CD4-positive, alpha-beta T cell (primary cell): Measurements from ENCODE around the gene TGFBR2. TPM values are rescaled to one million over a fixed set of nuclear protein-coding genes. Genes with fewer than 3 reads are reported as not detected.

Source experiments
- ATAC-seq: fragments of 200-7000 bp; cut with Tn5 transposase; one replicate; pipeline ENCODE4 v1.10.0; 2022; ENCODE audit warnings: mild to moderate bottlenecking; ENCODE audit not compliant: poor library complexity
- CTCF ChIA-PET: fragments of 350-600 bp; sonication (Branson Sonifier 250); formaldehyde crosslinking; loops from one replicate; lab custom pipeline; 2021; ENCODE audit warnings: antibody characterized with exemption, inconsistent platforms; lab: Charles Lee
- POLR2A ChIA-PET: fragments of 350-600 bp; sonication (Branson Sonifier 250); formaldehyde crosslinking; loops from one replicate; lab custom pipeline; 2021; ENCODE audit warnings: antibody characterized with exemption, inconsistent platforms; lab: Charles Lee
- DNase-seq, 14 experiments: peaks; one replicate each; pipeline ENCODE4 v3.0.0-alpha.2; 2013 to 2020; ENCODE audit warnings: mixed read lengths in 2 of 14
- H3K27ac ChIP-seq, 2 donors: one replicate each; pipeline versions ENCODE4 v1.5.1 to v1.7.0; 2013; ENCODE audit warnings: low read length in 2 of 2, low read depth in 1 of 2, mild to moderate bottlenecking in 1 of 2
- H3K27me3 ChIP-seq, 2 experiments: 1 replicate in 1 of 2; 2 replicates in 1 of 2; pipeline versions ENCODE4 v1.6.1 to v1.7.0; 2013; ENCODE audit warnings: low read length in 2 of 2, control low read depth in 1 of 2, mild to moderate bottlenecking in 1 of 2, moderate library complexity in 1 of 2; ENCODE audit not compliant: insufficient read depth in 2 of 2, control insufficient read depth in 1 of 2
- H3K36me3 ChIP-seq: one replicate; pipeline ENCODE4 v1.6.1; 2013; ENCODE audit warnings: low read length, control low read depth; ENCODE audit not compliant: insufficient read depth
- H3K4me1 ChIP-seq: one replicate; pipeline ENCODE4 v1.6.1; 2013; ENCODE audit warnings: low read length, control low read depth; ENCODE audit not compliant: insufficient read depth
- H3K4me3 ChIP-seq: one replicate; pipeline ENCODE4 v1.5.1; 2013; ENCODE audit warnings: mild to moderate bottlenecking, low read length, moderate library complexity
- H3K9me3 ChIP-seq, 2 experiments: 1 replicate in 1 of 2; 2 replicates in 1 of 2; pipeline versions ENCODE4 v1.6.1 to v1.7.0; 2013; ENCODE audit warnings: low read length in 2 of 2, mild to moderate bottlenecking in 2 of 2, control low read depth in 1 of 2, moderate library complexity in 1 of 2; ENCODE audit not compliant: control insufficient read depth in 1 of 2, insufficient read depth in 1 of 2
- H3K27ac Mint-ChIP-seq: one replicate; pipeline ENCODE4 v1.8.0; 2020; ENCODE audit warnings: mixed read lengths
- H3K27me3 Mint-ChIP-seq: one replicate; pipeline ENCODE4 v1.8.0; 2021; ENCODE audit warnings: mixed read lengths
- H3K36me3 Mint-ChIP-seq: one replicate; pipeline ENCODE4 v1.8.0; 2021; ENCODE audit warnings: low read depth, mixed read lengths
- H3K4me1 Mint-ChIP-seq: one replicate; pipeline ENCODE4 v1.8.0; 2021; ENCODE audit warnings: low read depth, mixed read lengths
- H3K4me3 Mint-ChIP-seq: one replicate; pipeline ENCODE4 v1.8.0; 2020; ENCODE audit warnings: mild to moderate bottlenecking, mixed read lengths
- H3K9me3 Mint-ChIP-seq: one replicate; pipeline ENCODE4 v1.8.0; 2020; ENCODE audit warnings: mixed read lengths
- CTCF ChIP-seq: fragments of 200-600 bp; IDR thresholded peaks from one replicate; pipeline ENCODE4 v1.8.0; 2022; ENCODE audit warnings: antibody characterized with exemption, mild to moderate bottlenecking
- intact Hi-C, 2 experiments: fragments of 100-400 bp; cut with DNase I in 1 of 2; cut with micrococcal nuclease in 1 of 2; formaldehyde crosslinking; loops; one replicate each; pipeline versions ENCODE4 v1.15.1 to v1.9.0; 2023 to 2025; cut with DNase I, micrococcal nuclease
- total RNA-seq, 174 experiments: library from RNA in 2 of 174; stranded (reverse) in 2 of 174; gene quantifications; one replicate each; pipeline ENCODE4 v1.2.3 and lab custom pipeline; 2021 to 2026

The TGFBR2 gene
- total RNA-seq, 2 experiments from 2014 or later = 203 to 205 TPM

- CTCF ChIA-PET = interaction anchor here (1.3 kb wide), 1 partner anchor 13 kb away, joined by 3 read pairs; no protein-coding TSS in a partner anchor
- no peaks in the 10 kb centered on the region for H3K9me3 ChIP-seq
- Mint-ChIP-seq H3K9me3 (no peaks in the 10 kb centered on the region), H3K27ac (peak overlapping the region; percentile 96), H3K36me3 (peaks cover 84% of the 10 kb centered on the region), H3K27me3 (no peaks in the 10 kb centered on the region), H3K4me1 (peaks cover 100% of the 10 kb centered on the region), H3K4me3 (peak overlapping the region; percentile 2)
- H3K4me3 ChIP-seq = no peak overlapping the region
- POLR2A ChIA-PET = interaction anchor here (1.2 to 18.3 kb wide), 9 partner anchors 9 to 59 kb away, joined by 3 to 297 read pairs (median 23); partner anchors contain the start of gene TGFBR2
- intact Hi-C loops = loop anchor here (5.0 to 10.0 kb wide), 2 partner anchors 51 to 281 kb away; no protein-coding TSS in a partner anchor
- H3K27me3 ChIP-seq = no peaks in the 10 kb centered on the region
- H3K4me1 ChIP-seq = peaks cover 79% of the 10 kb centered on the region
- peaks cover 20% of the 10 kb centered on the region for H3K36me3 ChIP-seq
- ATAC-seq (no peak), DNase-seq (no peak)
- no peak for TF ChIP-seq CTCF
- peak overlapping the region; percentile 49 to 77 for H3K27ac ChIP-seq
Measured at GRCh38 chr3:30633718-30634117, 27.3 kb downstream of the TGFBR2 start.

GRCh38 chr3:30634761-30635735 lies 28.6 kb downstream of the TGFBR2 start:
- no peaks in the 10 kb centered on the region for H3K27me3 Mint-ChIP-seq
- intact Hi-C loops = loop anchor here (5.0 to 10.0 kb wide), 2 partner anchors 50 to 283 kb away; no protein-coding TSS in a partner anchor
- no peaks in the 10 kb centered on the region for H3K9me3 ChIP-seq
- H3K9me3 Mint-ChIP-seq = no peaks in the 10 kb centered on the region
- H3K27ac Mint-ChIP-seq = peak overlapping the region; percentile 96
- peaks cover 77% of the 10 kb centered on the region for H3K4me1 ChIP-seq
- no peak overlapping the region for H3K4me3 ChIP-seq
- peak overlapping the region; percentile 57 to 77 for H3K27ac ChIP-seq
- peaks cover 100% of the 10 kb centered on the region for H3K4me1 Mint-ChIP-seq
- ChIA-PET CTCF (interaction anchor here (1.3 to 1.9 kb wide), 2 partner anchors 9 to 15 kb away, joined by 3 to 9 read pairs; no protein-coding TSS in a partner anchor), POLR2A (interaction anchor here (0.8 to 18.3 kb wide), 13 partner anchors 9 to 55 kb away, joined by 3 to 297 read pairs (median 6); partner anchors contain the start of gene TGFBR2)
- ATAC-seq (peak; percentile 8), DNase-seq (no peak)
- TF ChIP-seq CTCF = no peak
- no peaks in the 10 kb centered on the region for H3K27me3 ChIP-seq
- peaks cover 79% of the 10 kb centered on the region for H3K36me3 Mint-ChIP-seq
- H3K36me3 ChIP-seq = peaks cover 18% of the 10 kb centered on the region
- H3K4me3 Mint-ChIP-seq = peak overlapping the region; percentile 42
